ENCODE results near the gene FUCA2.

Gene FUCA2

DNA sequence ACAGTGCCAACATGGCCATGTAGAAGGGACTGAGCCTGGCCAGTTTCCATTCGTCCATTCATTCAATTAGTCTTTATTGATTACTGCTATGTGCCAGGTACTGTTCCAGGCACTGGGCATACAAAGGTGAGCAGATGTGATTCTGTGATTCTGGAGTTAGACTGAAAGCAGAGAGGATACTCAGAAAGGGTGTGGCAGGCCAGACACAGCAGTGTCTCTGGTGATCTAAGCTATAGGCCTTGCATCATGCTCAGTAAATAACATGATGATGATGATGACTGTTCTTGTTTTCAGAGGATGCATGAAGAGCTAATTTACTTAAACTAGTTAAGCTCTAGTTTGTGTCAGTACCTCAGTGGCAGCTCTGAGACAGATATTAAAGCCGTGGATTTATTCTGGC, 31.4 kb upstream of the FUCA2 start:
- H3K27ac Mint-ChIP-seq: peak overlapping the region; percentile 35
- H3K4me3 Mint-ChIP-seq: peak overlapping the region; percentile 2
- peak; percentile 76 for ATAC-seq
- H3K36me3 Mint-ChIP-seq: no peaks in the 10 kb centered on the region
- H3K9me3 Mint-ChIP-seq: no peaks in the 10 kb centered on the region
- no peak for DNase-seq (ENCODE audit: low spot score in 2 of 2)
- peaks cover 65% of the 10 kb centered on the region for H3K4me1 Mint-ChIP-seq

GRCh38 chr6:143540192-143540591, 28.7 kb upstream of the FUCA2 start:
- peak overlapping the region; percentile 20 for H3K27ac Mint-ChIP-seq
- H3K4me1 Mint-ChIP-seq: peaks cover 55% of the 10 kb centered on the region
- no peaks in the 10 kb centered on the region for H3K36me3 Mint-ChIP-seq
- DNase-seq (ENCODE audit: low spot score in 2 of 2): no peak
- H3K9me3 Mint-ChIP-seq: no peaks in the 10 kb centered on the region
- peak overlapping the region; percentile 76 for H3K4me3 Mint-ChIP-seq
- no peak for ATAC-seq

DNA sequence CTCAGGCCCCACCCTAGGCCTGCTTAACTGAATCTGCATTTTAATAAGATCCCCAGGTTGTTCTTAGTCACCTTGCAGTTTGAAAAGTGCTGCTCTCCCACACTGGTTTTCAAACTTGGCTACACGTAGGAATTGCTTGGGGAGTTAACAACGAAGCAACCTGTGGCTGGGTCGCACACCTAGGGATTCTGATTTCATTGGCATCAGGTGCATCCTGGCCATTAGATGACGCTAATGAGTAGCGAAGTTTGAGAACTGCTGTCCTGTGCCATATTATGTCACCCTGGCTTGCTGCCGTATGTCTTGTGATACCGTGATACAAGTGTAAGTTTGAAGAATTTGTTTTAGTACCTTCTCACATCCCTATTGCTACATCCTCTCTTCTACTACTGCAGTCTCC, 28.2 kb upstream of the FUCA2 start:
- H3K36me3 Mint-ChIP-seq: no peaks in the 10 kb centered on the region
- ATAC-seq (no peak), DNase-seq (ENCODE audit: low spot score in 2 of 2) (no peak)
- no peaks in the 10 kb centered on the region for H3K9me3 Mint-ChIP-seq
- H3K4me3 Mint-ChIP-seq: peak overlapping the region; percentile 76
- H3K4me1 Mint-ChIP-seq: peaks cover 55% of the 10 kb centered on the region
- H3K27ac Mint-ChIP-seq: peak overlapping the region; percentile 20

- Mint-ChIP-seq H3K27ac (peak overlapping the region; percentile 20), H3K4me1 (peaks cover 50% of the 10 kb centered on the region), H3K4me3 (peak overlapping the region; percentile 76), H3K9me3 (no peaks in the 10 kb centered on the region), H3K36me3 (no peaks in the 10 kb centered on the region)
- DNase-seq (ENCODE audit: low spot score in 2 of 2) (no peak), ATAC-seq (no peak)
These were observed 27.6 kb upstream of the FUCA2 start for GRCh38 chr6:143539106-143539505.

DNA sequence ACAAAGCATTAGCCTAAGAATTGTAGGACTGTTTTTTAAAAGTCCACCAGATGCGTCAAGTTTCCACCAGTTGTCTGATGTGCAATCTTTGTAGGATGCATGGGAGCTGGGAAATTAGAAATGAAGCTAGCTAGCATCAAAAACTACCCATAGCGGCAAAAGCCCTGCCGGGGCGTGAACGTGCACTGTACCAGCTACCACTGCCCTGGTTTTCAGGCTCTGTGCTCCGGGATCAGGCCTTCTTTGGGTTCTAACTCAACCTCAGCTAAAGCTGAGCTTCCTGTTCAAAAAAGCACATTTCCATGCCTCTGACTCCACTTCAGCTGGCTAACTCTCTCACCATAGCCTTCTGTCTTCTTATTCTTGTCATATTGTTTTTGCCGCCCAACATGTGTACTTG, 26.9 kb upstream of the FUCA2 start:
- Mint-ChIP-seq H3K9me3 (no peaks in the 10 kb centered on the region), H3K4me1 (peaks cover 46% of the 10 kb centered on the region), H3K36me3 (no peaks in the 10 kb centered on the region), H3K27ac (peak overlapping the region; percentile 70), H3K4me3 (peak overlapping the region; percentile 76)
- DNase-seq (ENCODE audit: low spot score in 2 of 2) (no peak), ATAC-seq (no peak)

GRCh38 chr6:143536866-143537691, 25.6 kb upstream of the FUCA2 start:
- Mint-ChIP-seq H3K9me3 (no peaks in the 10 kb centered on the region), H3K4me3 (peak overlapping the region; percentile 76), H3K36me3 (no peaks in the 10 kb centered on the region), H3K4me1 (peaks cover 33% of the 10 kb centered on the region), H3K27ac (peak overlapping the region; percentile 70)
- ATAC-seq (peak; percentile 72), DNase-seq (ENCODE audit: low spot score in 2 of 2) (peak; percentile 42 to 79)

DNA sequence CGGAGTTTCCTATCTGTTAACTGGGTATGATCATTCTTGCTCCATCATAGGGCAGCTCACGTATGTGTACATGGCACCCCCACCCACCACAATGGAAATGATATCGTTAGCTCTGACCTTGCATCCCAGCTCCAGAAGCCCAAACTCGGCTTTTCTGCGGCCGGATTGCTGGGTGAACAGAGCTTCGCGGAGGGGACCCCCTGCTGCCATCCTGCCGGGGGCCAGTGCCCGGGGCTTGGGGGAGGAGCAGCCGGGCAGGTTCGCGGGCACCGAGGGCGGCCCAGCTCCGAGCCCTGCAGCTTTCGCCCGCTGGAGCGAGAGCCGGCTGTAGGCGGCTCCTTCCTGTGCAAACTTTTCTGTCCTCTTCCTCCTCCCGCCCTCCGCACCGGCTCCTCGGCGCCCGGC, 24.9 kb upstream of the FUCA2 start:
- no peaks in the 10 kb centered on the region for H3K9me3 Mint-ChIP-seq
- H3K4me3 Mint-ChIP-seq: peak overlapping the region; percentile 76
- DNase-seq (ENCODE audit: low spot score in 2 of 2) (peak; percentile 50 to 78), ATAC-seq (peak; percentile 81)
- H3K4me1 Mint-ChIP-seq: peaks cover 26% of the 10 kb centered on the region
- H3K27ac Mint-ChIP-seq: peak overlapping the region; percentile 64
- H3K36me3 Mint-ChIP-seq: no peaks in the 10 kb centered on the region

GRCh38 chr6:143535189-143535614, 23.7 kb upstream of the FUCA2 start:
- H3K4me3 Mint-ChIP-seq: no peak overlapping the region
- ATAC-seq (no peak), DNase-seq (ENCODE audit: low spot score in 2 of 2) (no peak)
- peaks cover 23% of the 10 kb centered on the region for H3K4me1 Mint-ChIP-seq
- no peaks in the 10 kb centered on the region for H3K9me3 Mint-ChIP-seq
- no peaks in the 10 kb centered on the region for H3K36me3 Mint-ChIP-seq
- no peak overlapping the region for H3K27ac Mint-ChIP-seq

DNA sequence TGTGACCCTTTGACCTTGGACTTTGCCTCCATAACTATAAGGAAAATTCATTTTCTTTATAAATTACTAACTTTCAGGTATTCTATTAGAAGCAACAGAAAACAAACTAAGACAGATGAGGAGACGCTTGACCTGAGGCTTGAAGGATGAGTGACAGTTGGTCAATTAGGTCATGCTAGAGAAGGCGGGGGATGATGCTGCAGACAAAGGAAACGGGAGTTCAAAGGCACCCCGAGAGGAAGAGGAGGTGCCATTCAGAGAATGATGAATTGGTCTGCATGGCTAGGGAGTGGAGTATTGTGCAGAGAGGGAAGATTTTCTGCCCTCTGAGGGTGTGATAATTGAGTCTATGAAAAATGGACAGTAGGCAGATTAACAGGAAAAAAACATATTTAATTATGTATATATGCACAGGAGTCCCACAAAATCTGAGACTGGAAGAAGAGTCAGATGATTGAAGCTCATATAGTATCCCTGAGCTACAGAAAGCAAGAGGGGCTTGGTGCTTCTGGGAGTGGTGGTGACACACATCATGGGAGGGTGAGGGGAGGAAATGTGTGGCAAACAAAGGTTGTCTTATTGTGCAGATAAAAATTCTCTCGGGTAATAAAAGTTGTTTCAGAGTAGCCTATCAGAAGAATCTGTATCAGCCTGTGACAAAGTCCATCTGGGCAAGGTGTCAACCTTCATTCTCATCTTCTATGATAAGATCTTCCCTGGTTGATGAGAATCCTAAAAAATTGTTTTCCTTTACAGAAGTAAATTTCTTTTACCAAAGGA, 20.4 kb upstream of the FUCA2 start:
- no peak overlapping the region for H3K27ac Mint-ChIP-seq
- peak; percentile 67 for ATAC-seq
- peaks cover 22% of the 10 kb centered on the region for H3K4me1 Mint-ChIP-seq
- no peak overlapping the region for H3K4me3 Mint-ChIP-seq
- no peaks in the 10 kb centered on the region for H3K9me3 Mint-ChIP-seq
- H3K36me3 Mint-ChIP-seq: no peaks in the 10 kb centered on the region
- DNase-seq (ENCODE audit: low spot score in 2 of 2): no peak

DNA sequence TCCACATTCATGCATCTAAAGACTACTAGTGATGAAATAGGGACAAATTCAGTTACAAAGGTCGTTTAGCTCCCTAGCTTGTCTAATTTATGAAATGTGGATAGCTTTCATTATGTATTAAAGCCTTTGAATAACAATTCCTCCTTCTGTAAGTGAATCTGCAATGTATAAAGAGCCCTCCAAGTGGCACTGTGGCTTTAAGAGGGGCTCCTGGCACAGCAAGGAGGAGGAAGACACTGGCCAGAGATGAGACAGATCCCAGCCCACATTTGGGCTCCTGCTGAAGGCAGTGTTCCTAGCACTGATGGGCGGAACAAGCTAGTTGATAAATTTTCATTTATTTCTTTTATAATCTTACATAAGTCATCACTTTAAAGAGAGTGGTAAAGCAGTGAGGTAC, 17.6 kb upstream of the FUCA2 start:
- Mint-ChIP-seq H3K4me3 (peak overlapping the region; percentile 36), H3K36me3 (no peaks in the 10 kb centered on the region), H3K4me1 (peaks cover 11% of the 10 kb centered on the region), H3K27ac (peak overlapping the region; percentile 85), H3K9me3 (no peaks in the 10 kb centered on the region)
- DNase-seq (ENCODE audit: low spot score in 2 of 2): no peak
- no peak for ATAC-seq

- H3K36me3 Mint-ChIP-seq: no peaks in the 10 kb centered on the region
- ATAC-seq: peak; percentile 78
- no peak for DNase-seq (ENCODE audit: low spot score in 2 of 2)
- H3K4me1 Mint-ChIP-seq: peaks cover 11% of the 10 kb centered on the region
- H3K9me3 Mint-ChIP-seq: peaks cover 2% of the 10 kb centered on the region
- peak overlapping the region; percentile 85 for H3K27ac Mint-ChIP-seq
- H3K4me3 Mint-ChIP-seq: peak overlapping the region; percentile 36
These were observed 16.8 kb upstream of the FUCA2 start for GRCh38 chr6:143528164-143528811.

- Mint-ChIP-seq H3K4me1 (peaks cover 11% of the 10 kb centered on the region), H3K9me3 (peaks cover 2% of the 10 kb centered on the region), H3K36me3 (no peaks in the 10 kb centered on the region), H3K27ac (peak overlapping the region; percentile 85), H3K4me3 (peak overlapping the region; percentile 36)
- ATAC-seq: no peak
- DNase-seq (ENCODE audit: low spot score in 2 of 2): no peak
These were observed 16.2 kb upstream of the FUCA2 start for GRCh38 chr6:143527677-143528076.

DNA sequence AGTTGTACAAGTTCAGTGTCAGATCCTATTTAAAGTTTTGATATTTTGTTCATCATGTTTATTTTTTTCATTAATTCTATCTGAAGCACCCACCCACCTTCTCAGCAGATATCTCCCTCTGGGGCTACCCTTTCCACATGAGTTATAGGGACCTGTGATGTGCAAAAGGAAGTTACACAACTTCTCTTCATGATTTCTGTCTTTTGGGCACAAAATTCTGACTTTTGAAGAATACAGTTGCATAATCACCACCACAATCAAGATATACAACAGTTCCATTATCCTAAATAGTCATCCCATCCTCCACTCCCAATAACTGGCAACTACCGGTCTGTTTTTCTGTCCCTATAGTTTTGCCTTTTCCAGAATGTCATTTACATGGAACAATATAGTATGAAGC, 13.8 kb upstream of the FUCA2 start:
- no peak for DNase-seq (ENCODE audit: low spot score in 2 of 2)
- Mint-ChIP-seq H3K4me3 (no peak overlapping the region), H3K9me3 (peaks cover 2% of the 10 kb centered on the region), H3K36me3 (no peaks in the 10 kb centered on the region), H3K27ac (no peak overlapping the region), H3K4me1 (peaks cover 11% of the 10 kb centered on the region)
- no peak for ATAC-seq

- Mint-ChIP-seq H3K4me3 (no peak overlapping the region), H3K9me3 (peaks cover 2% of the 10 kb centered on the region), H3K36me3 (no peaks in the 10 kb centered on the region), H3K27ac (no peak overlapping the region), H3K4me1 (peaks cover 4% of the 10 kb centered on the region)
- ATAC-seq (no peak), DNase-seq (ENCODE audit: low spot score in 2 of 2) (no peak)
These were observed 10.6 kb upstream of the FUCA2 start for GRCh38 chr6:143522039-143522600.

DNA sequence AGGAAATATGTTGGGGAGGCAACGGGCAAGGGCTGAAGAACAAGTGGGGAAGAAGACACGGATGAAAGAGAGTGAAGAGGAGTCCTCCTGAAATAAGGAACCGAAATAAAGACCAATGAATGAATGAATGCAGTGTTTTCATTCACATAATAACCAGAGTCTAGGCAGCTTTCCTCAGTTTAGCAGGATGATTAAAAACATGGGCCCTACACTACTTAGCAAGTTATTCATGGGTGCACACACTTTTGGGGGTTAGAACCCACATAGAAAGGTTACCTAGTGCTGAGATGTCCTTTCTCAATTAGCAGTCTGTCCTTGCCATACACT, 5.9 kb upstream of the FUCA2 start:
- no peaks in the 10 kb centered on the region for H3K36me3 Mint-ChIP-seq
- peaks cover 19% of the 10 kb centered on the region for H3K4me1 Mint-ChIP-seq
- H3K9me3 Mint-ChIP-seq: no peaks in the 10 kb centered on the region
- DNase-seq (ENCODE audit: low spot score in 2 of 2) (no peak), ATAC-seq (no peak)
- H3K4me3 Mint-ChIP-seq: no peak overlapping the region
- H3K27ac Mint-ChIP-seq: peak overlapping the region; percentile 73

Data from stimulated activated effector memory CD8-positive, alpha-beta T cell treated with anti-CD3 and anti-CD28 coated beads, Interleukin-12 subunit alpha, Interleukin-12 subunit beta, amount 100 ng/mL, for 72 hours (primary cell).